Measurements from ENCODE around the gene AKT3.

AKT3 gene

GRCh38 chr1:243501002-243501401 is 349.0 kb downstream of the AKT3 start:
- DNase-seq, result no peak

GRCh38 chr1:243500512-243500911 is 349.5 kb downstream of the AKT3 start:
- DNase-seq, result no peak

DNA sequence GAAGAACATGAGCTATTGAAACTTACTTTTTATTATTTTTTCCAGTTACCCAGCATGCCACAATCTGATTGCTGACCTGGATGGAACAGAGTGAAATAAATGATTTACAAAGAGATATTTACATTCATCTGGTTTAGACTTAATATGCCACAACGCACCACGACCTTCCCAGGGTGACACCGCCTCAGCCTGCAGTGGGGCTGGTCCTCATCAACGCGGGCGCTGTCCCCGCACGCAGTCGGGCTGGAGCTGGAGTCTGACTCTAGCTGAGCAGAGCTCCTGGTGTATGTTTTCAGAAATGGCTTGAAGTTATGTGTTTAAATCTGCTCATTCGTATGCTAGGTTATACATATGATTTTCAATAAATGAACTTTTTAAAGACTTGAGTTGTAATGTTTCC is 350.3 kb downstream of the AKT3 start:
- DNase-seq, result no peak

DNA sequence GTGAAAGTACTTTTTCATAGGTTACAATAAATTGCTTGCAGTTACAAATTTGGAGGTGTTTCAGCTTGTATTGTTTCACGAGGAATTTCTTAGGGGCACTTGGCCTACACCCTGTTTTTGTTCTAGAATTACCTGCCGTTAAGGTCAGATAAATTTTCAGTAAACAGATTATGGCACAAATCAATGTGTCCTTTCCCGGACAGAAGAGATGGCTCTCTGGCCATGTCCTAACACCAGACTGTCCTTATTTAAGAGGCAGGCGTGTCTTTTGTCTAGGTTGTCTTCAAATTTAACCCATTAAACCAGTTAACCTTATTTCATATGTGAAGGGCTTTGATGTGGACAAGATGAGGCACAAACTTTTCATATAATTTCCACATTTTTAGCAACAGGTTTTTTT is 350.8 kb downstream of the AKT3 start:
- DNase-seq, result no peak

DNA sequence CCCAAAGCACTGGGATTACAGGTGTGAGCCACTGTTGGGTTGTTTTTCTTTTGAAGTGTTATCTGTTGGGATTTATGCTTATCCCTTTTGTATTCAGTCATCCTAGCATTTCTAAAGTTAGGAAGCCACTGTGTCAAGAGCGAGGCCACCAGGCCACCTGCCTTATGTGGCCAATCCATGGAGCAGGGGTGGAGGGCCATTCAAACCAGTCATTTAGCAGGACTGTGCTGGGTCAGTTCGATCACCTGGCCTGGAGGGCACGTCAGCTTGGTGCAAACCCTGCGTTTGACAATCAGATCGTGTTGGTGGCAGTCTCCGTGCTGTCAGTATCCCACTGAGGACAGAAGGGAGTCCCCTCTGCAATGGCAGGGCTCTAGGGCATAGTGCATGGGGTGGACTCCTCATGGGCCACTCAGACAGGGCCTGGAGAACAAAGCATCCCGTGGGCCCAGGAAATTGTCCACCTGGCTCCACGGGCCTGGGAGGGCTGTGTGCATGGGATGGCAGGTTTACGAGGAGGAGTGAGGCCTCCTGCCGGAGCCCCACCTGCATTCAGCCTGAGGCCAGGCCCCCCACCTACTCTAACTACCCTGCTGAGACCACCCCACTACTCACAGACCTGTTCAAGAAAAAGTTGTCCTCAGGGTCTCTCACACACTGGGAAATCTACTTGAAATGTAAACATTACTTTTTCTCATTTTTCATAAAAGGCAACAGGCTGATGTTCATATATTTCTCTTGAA is 351.9 kb downstream of the AKT3 start:
- DNase-seq, result no peak

GRCh38 chr1:243496806-243497205 is 353.2 kb downstream of the AKT3 start:
- no peak for DNase-seq

DNA sequence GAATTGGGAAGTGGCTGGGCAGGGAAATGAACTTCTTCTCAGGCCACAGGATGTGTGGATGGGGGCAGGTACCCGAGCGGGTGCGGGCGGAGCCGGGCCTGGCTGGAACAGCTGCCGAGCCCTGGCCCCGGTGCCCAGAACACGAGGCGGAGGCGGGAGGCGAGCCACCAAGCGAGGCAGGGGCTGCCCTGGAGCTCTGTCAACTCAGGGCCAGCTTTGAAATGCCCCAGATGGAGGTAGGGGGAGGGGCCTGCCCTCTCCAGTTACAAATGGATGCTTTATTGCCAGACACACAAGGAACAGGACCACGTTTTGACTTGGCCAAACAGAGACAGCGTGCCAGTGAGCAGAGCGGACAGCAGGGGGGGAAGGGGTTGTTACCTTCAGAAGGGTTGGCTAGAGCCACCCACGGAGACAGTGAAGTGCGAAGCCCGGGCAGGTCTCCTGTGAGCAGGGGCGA is 353.8 kb downstream of the AKT3 start:
- DNase-seq, result peak; percentile 94

DNA sequence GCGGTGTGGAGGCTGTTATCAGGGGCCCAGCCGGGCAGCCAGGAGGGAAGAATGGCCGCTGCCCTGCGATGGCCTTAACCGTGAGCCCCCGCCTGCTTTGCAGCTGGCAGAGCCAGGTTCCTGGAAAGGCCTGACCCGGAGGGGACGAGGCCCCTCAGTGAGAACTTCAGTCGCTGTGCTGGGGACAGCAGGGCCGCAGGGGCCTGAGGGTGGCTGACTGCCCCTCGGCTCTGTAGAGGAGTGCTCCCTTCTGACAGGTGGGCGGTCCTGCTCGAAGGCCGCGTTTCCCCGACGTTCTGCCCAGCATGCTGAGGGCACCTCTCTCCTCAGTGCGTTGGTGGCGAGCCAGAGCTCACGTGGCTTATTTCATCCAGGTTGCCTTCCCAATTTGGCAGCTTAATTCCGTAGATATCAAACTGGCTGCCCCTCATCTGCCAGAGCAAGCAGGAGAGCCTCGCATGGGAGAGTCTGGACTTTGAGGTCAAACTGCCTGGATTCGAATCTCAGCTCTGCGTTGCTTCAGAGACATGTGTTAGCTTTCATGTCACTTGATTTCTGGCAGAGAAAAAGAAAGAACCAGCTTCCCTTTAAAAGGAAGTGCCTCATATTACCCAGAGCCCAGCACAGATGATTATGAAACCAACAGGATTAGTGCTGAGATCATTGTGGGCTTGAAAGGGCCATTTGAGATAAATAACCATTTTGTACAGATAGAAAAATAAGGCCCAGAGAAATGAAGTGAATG is 354.4 kb downstream of the AKT3 start:
- DNase-seq, result no peak

DNA sequence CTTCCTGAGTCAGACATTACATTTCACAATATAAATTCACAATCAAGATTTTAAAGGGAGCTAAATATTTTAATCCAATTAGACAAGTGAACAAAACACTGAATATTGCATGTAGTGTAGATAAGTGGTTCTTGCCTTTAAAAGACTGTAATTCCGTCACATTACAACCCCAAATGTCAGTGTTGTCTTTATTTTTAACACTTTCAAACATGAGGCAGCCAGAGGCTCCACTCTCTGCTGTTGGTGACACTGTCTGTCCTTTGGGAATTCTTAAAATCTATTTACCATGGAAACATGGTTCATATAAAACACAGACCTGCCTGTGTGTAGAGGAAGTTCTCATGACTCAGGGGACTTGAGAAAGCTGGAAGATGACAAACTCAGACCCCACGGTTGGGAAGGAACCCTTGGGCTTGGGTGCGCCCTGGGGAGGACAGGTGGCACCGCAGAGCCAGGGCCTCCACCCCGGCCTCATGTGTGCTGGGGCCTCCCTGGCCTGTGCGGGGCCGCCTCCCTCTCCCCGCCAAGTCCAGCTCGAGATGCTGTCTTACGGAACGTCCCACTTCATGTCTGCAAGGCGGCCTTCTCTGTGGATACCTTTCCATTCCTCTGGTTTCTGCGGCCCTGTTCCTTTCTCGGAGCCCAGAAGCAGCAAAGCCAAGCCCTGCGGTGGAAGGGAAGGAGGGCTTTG is 355.2 kb downstream of the AKT3 start:
- DNase-seq, result no peak

- peak; percentile 81 for DNase-seq
Observed at GRCh38 chr1:243493156-243494129, 356.6 kb downstream of the AKT3 start.

DNA sequence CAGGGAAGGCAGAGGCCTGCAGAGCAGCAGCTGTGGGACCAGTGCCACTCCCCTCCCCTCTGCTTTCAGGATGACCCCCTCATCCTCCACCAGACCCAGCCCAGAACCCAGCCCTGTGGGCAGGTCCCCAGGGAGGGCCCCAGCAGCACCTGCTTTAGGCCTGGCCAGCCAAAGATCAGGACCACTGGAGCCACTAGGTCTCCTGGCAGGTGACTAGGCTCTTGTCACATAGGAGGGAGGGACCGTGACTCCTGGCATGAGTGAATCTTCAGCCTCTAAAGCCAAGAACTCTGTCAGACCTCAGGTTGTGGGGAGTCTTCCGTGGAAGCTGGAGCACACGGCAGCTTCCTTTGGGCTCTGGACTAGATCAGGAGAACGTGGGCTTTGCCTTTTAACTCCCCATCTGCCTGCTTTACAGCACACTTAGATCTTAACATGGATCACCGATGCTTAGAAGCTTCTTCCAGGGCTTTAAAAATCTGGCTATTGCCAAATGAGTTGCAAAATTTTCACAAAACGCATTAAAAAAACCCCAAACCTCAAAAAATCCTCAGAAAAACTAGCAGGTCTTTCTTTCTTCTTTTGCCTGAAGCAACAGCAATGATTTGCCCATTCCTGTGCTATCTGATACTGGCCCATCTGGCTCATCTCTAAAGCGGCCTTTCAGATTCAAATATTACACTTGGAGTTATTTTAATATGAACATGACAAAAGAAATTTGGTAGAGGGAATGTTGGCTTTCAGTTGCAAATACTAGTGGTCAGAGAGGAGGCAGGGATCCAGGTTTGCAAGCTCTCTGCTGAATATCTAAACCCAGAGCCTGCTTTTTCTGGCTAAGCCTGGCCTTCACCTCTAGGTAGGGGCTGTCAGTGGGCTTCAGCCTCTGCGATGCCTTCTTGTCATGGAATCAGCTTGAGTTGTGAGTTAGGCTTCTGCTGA is 359.0 kb downstream of the AKT3 start:
- DNase-seq, result peak; percentile 58

- no peak for DNase-seq
Observed at GRCh38 chr1:243489681-243490546, 360.1 kb downstream of the AKT3 start.

DNA sequence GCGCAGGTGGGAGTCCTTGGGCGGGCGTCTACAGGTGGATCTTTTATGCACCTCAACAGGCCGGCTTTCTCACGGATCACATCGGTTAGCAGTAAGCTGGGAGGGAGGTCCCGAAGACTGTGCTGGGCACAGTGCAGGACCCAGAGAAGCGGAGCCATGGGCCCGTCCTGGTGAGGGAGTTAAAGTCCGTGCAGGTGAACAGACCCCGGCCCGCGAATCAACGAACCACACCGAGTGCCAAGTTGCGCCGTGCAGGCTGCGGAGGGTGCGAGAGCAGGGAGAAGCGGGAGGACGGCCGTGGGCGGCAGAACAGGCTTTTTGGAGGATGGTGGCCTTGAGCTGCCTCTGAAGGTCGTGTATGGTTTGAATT is 360.9 kb downstream of the AKT3 start:
- DNase-seq, result no peak

- DNase-seq, result no peak
Observed at GRCh38 chr1:243488459-243489157, 361.4 kb downstream of the AKT3 start.

- DNase-seq, result no peak
Observed at GRCh38 chr1:243487649-243488227, 362.3 kb downstream of the AKT3 start.

GRCh38 chr1:243487036-243487648 is 362.9 kb downstream of the AKT3 start:
- DNase-seq, result no peak

- DNase-seq, result no peak
Observed at GRCh38 chr1:243483952-243484351, 366.1 kb downstream of the AKT3 start.

DNA sequence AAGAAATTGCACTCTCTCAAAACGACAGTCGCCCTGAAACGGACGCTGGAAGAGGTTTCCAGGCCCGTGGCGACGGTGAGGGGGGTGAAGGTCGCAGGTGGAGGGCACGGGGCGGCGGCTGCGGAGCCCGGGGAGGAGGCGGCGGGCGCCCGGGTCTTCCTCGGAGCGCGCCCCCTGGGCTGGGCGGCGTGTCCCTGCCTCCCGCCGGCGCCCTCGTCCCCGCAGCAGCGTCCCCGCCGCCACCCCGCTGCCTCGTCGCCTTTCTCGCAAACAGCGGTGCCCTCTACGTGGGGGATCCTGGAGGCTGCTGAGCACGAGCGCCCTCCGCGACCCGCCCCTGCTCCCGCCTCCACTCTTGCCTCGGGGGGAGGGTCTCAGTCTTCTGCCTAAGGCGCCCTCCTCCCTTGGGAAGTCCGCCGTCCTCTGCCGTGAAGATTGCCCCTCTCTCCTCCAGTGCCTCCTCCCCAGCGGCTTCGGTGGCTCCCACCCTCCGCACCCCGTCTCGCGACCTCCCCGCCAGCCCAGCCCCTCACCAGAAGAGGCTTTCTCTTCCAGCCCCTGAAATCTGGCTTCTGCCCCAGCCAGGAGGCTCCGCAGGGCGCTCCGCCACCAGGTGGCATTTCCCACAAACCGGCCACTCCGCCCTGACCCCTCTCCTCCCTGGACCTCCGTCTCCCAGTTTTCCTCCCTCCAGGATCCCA is 366.8 kb downstream of the AKT3 start:
- no peak for DNase-seq

All from NCI-H446 treated with DMSO at 0.1 percent for 48 hours (cell line).